ENCODE results near the gene SAMD13.

The SAMD13 gene

DNA sequence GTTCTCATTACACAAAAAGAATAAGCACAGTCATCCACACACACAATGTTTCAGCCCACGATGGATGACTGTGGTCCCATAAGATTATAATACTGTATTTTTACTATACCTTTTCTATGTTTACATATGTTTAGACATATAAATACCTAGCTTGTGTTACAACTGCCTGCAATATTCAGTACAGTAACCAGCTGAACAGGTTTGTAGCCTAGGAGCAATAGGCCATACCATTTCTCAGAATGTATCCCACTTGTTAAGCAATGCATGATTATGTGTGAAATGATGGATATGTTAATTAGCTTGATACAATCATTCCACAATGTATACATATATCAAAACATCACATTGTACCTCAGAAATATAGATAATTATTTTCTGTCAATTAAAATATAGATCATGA is 33.2 kb upstream of the SAMD13 start:
- TF ChIP-seq, protein P1, sequence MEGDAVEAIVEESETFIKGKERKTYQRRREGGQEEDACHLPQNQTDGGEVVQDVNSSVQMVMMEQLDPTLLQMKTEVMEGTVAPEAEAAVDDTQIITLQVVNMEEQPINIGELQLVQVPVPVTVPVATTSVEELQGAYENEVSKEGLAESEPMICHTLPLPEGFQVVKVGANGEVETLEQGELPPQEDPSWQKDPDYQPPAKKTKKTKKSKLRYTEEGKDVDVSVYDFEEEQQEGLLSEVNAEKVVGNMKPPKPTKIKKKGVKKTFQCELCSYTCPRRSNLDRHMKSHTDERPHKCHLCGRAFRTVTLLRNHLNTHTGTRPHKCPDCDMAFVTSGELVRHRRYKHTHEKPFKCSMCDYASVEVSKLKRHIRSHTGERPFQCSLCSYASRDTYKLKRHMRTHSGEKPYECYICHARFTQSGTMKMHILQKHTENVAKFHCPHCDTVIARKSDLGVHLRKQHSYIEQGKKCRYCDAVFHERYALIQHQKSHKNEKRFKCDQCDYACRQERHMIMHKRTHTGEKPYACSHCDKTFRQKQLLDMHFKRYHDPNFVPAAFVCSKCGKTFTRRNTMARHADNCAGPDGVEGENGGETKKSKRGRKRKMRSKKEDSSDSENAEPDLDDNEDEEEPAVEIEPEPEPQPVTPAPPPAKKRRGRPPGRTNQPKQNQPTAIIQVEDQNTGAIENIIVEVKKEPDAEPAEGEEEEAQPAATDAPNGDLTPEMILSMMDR (conservative IDR thresholded peaks at IDR 0.05; ENCODE audit: low read depth, low read length) = no peak
- no peak overlapping the region for H3K4me3 ChIP-seq (ENCODE audit: low read depth, low read length)
- no peak for DNase-seq (ENCODE audit: low read depth)

DNA sequence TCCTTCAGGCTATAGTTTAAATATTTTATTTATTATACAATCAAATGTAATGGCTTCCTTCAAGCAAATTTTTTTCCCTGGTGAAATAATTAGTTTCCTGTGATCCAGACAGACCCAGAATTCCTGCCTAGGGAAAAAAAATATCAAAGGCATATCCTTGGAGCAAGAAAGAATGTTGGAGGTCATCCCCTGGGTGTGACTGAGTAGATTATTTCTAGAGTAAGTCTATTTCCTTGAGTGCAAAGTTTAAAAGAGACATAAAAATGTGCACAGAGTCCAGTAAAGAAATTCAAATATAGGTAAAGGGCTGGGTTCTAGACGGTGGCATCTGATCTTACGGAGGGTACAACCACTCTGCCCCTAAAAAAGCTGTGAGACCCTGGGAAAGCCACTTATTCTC is 32.2 kb upstream of the SAMD13 start:
- TF ChIP-seq, protein P1 (conservative IDR thresholded peaks at IDR 0.05; ENCODE audit: low read depth, low read length) = no peak
- DNase-seq (ENCODE audit: low read depth) = no peak
- H3K4me3 ChIP-seq (ENCODE audit: low read depth, low read length) = no peak overlapping the region

DNA sequence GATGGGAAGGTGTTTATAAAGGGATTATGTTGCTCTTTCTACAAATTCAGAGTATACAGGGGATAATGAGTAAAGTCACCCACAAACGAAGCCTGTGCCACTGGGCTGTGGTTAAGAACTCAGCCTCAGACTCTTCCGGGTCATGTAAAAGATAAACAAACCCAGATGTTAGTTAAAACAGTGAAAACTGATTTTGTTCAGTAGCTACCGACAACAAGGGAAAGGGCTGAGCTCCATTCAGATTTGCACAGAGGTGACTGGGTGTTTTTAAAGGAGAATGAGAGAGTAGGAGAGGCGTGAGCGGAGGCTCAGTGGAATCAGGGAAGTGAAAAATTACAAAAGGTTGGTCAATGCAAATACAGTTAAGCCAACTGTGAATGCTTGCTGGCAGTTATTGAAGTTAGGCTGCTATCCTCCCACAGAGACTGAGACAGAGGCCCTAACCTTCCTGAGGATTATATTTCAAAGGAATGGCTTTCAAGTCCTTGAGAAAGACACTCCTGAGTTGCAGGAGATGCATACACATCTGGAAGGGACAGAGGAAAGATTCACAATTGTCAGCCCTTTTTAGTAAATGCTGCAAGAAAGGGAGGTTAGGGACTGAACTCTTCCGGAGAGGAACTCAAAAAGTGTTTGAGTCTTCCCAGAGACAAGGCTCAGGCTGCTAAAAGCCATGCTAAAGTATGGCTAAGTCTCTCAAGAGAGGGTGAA is 29.9 kb upstream of the SAMD13 start:
- TF ChIP-seq, protein P1 (conservative IDR thresholded peaks at IDR 0.05; ENCODE audit: low read depth, low read length) = no peak
- peak; percentile 72 for DNase-seq (ENCODE audit: low read depth)
- H3K4me3 ChIP-seq (ENCODE audit: low read depth, low read length) = no peak overlapping the region

DNA sequence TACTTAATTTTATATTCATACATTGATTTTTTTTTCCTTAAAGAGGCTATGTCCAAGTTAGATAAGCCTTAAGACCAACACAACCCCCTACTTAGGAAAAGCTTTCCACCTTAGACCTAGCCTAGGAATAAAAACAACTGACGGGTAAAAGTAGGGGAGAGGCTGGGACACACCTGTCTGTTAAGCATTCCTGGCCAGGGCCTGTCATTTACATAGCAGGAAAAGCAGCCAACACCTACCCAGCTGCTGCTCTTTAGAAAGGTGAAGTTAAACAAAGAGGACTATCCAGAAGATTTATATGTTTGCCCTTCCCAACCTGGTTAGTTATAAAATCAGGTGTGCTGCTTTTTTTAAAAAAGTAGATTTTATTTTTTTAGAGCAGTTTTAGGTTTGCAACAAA is 29.1 kb upstream of the SAMD13 start:
- TF ChIP-seq, protein P1 (conservative IDR thresholded peaks at IDR 0.05; ENCODE audit: low read depth, low read length) = no peak
- no peak overlapping the region for H3K4me3 ChIP-seq (ENCODE audit: low read depth, low read length)
- no peak for DNase-seq (ENCODE audit: low read depth)

DNA sequence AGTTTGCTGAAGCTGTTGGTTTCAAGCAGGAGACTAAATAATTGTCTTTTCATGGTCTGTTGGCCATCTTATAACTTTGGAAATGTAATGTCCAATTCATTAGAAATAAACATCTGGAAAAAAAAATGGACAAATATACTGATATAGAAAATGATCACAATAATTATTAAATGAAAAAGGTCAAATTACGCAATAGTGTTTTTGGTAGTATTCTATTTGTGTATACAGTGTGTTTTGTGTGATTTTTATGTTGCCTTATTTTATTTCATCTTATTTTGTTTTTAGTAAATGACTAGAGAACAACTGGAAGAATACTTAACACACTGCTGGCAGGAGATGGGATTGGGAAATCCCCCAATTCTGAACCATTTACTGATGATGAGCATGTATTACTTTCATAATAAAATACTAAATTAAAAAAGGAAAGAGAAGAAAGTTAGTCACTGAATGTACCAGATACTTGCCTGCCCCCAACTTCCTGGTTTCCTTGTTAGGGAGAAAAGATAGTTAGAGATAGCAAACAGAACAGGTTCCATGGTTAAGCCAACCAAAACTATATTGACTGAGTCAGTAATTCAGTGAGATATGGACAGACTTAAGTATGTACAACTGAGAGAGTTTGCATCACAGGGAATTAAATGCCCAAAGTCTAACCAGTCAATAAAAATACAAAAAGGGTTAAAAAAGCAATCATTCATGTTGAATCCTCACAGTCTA is 24.0 kb upstream of the SAMD13 start:
- TF ChIP-seq, protein P1 (conservative IDR thresholded peaks at IDR 0.05; ENCODE audit: low read depth, low read length) = no peak
- DNase-seq (ENCODE audit: low read depth) = no peak

DNA sequence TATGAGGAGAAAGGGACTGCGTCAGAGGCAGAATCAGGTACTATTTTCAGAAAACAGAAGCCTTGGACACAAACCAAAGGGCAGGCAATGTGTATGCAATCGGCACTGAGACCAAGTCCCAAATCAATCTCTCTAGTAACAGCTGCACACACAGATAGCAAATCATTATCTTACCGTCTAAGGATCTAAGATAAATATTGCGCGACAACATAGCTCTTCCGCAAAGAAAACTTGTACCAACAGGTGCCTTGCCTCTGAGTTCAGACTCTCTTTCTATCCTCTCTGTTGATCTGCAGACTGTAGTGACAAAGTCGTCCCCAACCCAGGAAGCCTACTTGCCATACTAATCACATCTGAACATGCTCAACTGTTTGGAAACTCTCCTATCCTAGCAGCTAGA is 22.6 kb upstream of the SAMD13 start:
- no peak for DNase-seq (ENCODE audit: low read depth)
- H3K4me3 ChIP-seq (ENCODE audit: low read depth, low read length) = no peak overlapping the region
- TF ChIP-seq, protein P1 (conservative IDR thresholded peaks at IDR 0.05; ENCODE audit: low read depth, low read length) = no peak

More for the DNA sequence above, 24.0 kb upstream of the SAMD13 start:
- H3K4me3 ChIP-seq (ENCODE audit: low read depth, low read length) = no peak overlapping the region
